Loucy (cell line): ENCODE data around the gene RAMACL.

Experiments used
- H2AFZ ChIP-seq: fragments of 200-600 bp; sonication (generic); 2 replicates; pipeline ENCODE4 v1.6.0; 2016; ENCODE audit warnings: antibody characterized with exemption, mild to moderate bottlenecking, low read length, moderate library complexity
- H3F3A ChIP-seq: fragments of 200-600 bp; 2 replicates; pipeline ENCODE4 v1.6.0; 2016; ENCODE audit warnings: antibody characterized with exemption, low read depth, mild to moderate bottlenecking
- H3K27me3 ChIP-seq: fragments of 200-600 bp; sonication (generic); 2 replicates; pipeline ENCODE4 v1.6.1; 2014; ENCODE audit warnings: low read length, mild to moderate bottlenecking; ENCODE audit not compliant: insufficient read depth, poor library complexity, severe bottlenecking
- H3K36me3 ChIP-seq: fragments of 200-600 bp; sonication (generic); 2 replicates; pipeline ENCODE4 v1.6.1; 2016; ENCODE audit warnings: low read length; ENCODE audit not compliant: insufficient read depth
- H3K4me1 ChIP-seq: fragments of 200-600 bp; sonication (generic); 2 replicates; pipeline ENCODE4 v1.5.1; 2014; ENCODE audit warnings: low read length, mild to moderate bottlenecking; ENCODE audit not compliant: insufficient read depth, poor library complexity, severe bottlenecking
- H3K4me2 ChIP-seq: fragments of 200-600 bp; sonication (generic); 2 replicates; pipeline ENCODE4 v1.6.0; 2014; ENCODE audit warnings: antibody characterized with exemption, low read length, low read depth, mild to moderate bottlenecking; ENCODE audit not compliant: poor library complexity, severe bottlenecking
- H3K4me3 ChIP-seq: fragments of 200-600 bp; sonication (generic); 2 replicates; pipeline ENCODE4 v1.5.1; 2014; ENCODE audit warnings: low read length, mild to moderate bottlenecking, mixed read lengths; ENCODE audit not compliant: poor library complexity, severe bottlenecking
- H3K79me2 ChIP-seq: fragments of 200-600 bp; sonication (generic); 2 replicates; pipeline ENCODE4 v1.6.1; 2014; ENCODE audit warnings: low read length; ENCODE audit not compliant: insufficient read depth
- H3K9ac ChIP-seq: fragments of 200-600 bp; sonication (generic); 2 replicates; pipeline ENCODE4 v1.6.0; 2014; ENCODE audit warnings: mild to moderate bottlenecking, low read depth, low read length, moderate library complexity; ENCODE audit not compliant: poor library complexity, severe bottlenecking
- H3K9me2 ChIP-seq: fragments of 200-600 bp; sonication (generic); replicated peaks from 2 replicates; pipeline ENCODE4 v1.6.1; 2016; ENCODE audit warnings: low read depth, low read length, mixed read lengths
- H3K9me3 ChIP-seq: fragments of 200-600 bp; sonication (generic); 2 replicates; pipeline ENCODE4 v1.6.1; 2014; ENCODE audit warnings: mild to moderate bottlenecking, antibody characterized with exemption, low read length, low read depth; ENCODE audit not compliant: insufficient read depth
- H4K20me1 ChIP-seq: fragments of 200-600 bp; sonication (generic); 2 replicates; pipeline ENCODE4 v1.6.0; 2014; ENCODE audit warnings: antibody characterized with exemption, low read length, mild to moderate bottlenecking; ENCODE audit not compliant: insufficient read depth, poor library complexity, severe bottlenecking
- CTCF ChIP-seq: fragments of 200-600 bp; sonication (generic); conservative IDR thresholded peaks from 2 replicates; pipeline ENCODE4 v1.5.1; 2014; ENCODE audit warnings: mild to moderate bottlenecking, antibody characterized with exemption, low read length
- EZH2phosphoT487 ChIP-seq: fragments of 200-600 bp; IDR thresholded peaks from 2 replicates; pipeline ENCODE4 v1.6.1; 2018; ENCODE audit warnings: antibody characterized with exemption, mild to moderate bottlenecking, moderate library complexity, borderline replicate concordance

RAMACL gene

DNA sequence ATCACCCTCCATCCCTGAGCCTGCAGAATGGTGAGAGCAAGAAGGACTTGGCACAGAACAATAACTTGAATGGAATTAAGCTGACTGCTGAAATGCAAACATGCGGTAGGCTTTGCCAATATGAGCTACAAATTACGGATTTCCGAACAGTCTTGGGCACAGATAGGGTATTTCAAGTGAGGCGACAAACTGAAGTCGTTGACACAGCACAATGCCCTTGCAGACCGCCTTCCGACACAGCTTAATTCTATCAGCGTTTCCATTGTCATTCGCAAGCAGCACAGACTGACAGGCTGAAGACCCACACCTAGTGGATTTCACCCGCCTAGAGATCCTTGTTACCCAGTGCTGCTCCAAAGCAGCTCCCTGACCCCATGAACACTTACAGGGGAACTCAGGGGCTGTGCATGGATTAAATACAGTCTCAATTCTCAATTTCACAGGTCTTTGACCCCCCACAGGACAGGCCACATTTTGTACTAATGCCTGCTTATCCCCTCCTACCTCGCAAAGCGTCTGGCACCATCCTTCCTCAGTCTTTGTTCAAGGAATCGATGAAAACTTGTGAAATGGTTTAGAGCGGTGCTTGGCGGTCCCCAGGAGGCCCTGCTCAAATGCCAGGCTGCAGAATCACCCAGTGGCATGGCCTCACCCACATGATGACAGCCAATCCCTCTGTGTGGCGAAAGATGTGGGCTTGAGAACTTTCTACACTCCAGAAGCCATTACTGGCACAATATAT lies 34.6 kb downstream of the RAMACL start:
- Histone ChIP-seq H3K9ac (no peak overlapping the region), H2AFZ (no peak overlapping the region), H3K36me3 (no peaks in the 10 kb centered on the region), H3F3A (no peaks in the 10 kb centered on the region; the same call in 1 of the 2 replicates), H3K79me2 (no peaks in the 10 kb centered on the region), H3K4me3 (no peak overlapping the region), H3K27me3 (no peaks in the 10 kb centered on the region), H4K20me1 (no peaks in the 10 kb centered on the region), H3K4me2 (no peak overlapping the region), H3K4me1 (peaks cover 8% of the 10 kb centered on the region), H3K9me2 (no peaks in the 10 kb centered on the region), H3K9me3 (no peaks in the 10 kb centered on the region)
- TF ChIP-seq CTCF (no peak), EZH2phosphoT487 (no peak)

DNA sequence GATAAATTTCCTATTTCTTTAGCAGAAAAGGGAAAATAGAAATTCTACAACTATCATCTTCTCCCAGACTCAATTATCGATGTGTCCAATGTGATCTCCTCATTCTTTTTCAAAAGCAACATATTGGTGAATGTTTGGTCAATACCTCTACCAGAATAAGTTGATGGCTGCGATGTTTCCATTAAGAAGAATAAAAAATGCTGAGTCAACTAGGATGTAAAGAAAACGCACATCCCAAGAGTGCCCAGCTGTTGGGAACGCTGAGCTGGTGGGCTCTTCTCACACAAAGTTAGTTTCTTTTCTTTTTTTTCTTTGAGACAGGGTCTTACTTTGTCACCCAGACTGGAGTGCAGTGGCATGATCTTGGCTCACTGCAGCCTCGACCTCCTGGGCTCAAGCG lies 39.8 kb downstream of the RAMACL start:
- TF ChIP-seq EZH2phosphoT487 (no peak), CTCF (no peak)
- Histone ChIP-seq H3K4me3 (no peak overlapping the region), H3K4me2 (no peak overlapping the region), H3K9me2 (no peaks in the 10 kb centered on the region), H3K27me3 (no peaks in the 10 kb centered on the region), H2AFZ (no peak overlapping the region), H3K4me1 (no peaks in the 10 kb centered on the region), H3K9me3 (no peaks in the 10 kb centered on the region), H3K9ac (no peak overlapping the region), H3K79me2 (no peaks in the 10 kb centered on the region), H4K20me1 (no peaks in the 10 kb centered on the region), H3F3A (no peaks in the 10 kb centered on the region; the same call in 1 of the 2 replicates), H3K36me3 (no peaks in the 10 kb centered on the region)

GRCh38 chr6:166545156-166546034 lies 41.1 kb downstream of the RAMACL start:
- TF ChIP-seq CTCF = no peak
- TF ChIP-seq EZH2phosphoT487 = no peak
- H3K27me3 ChIP-seq = no peaks in the 10 kb centered on the region

More at GRCh38 chr6:166545156-166546034, 41.1 kb downstream of the RAMACL start:
- no peaks in the 10 kb centered on the region for H3K79me2 ChIP-seq
- no peak overlapping the region for H3K9ac ChIP-seq
- H3K9me3 ChIP-seq = no peaks in the 10 kb centered on the region
- H3K4me1 ChIP-seq = no peaks in the 10 kb centered on the region
- H3K4me2 ChIP-seq = no peak overlapping the region
- no peaks in the 10 kb centered on the region for H3K9me2 ChIP-seq
- H4K20me1 ChIP-seq = no peaks in the 10 kb centered on the region
- H2AFZ ChIP-seq = no peak overlapping the region
- H3F3A ChIP-seq = no peaks in the 10 kb centered on the region; the same call in 1 of the 2 replicates
- no peak overlapping the region for H3K4me3 ChIP-seq
- no peaks in the 10 kb centered on the region for H3K36me3 ChIP-seq
